Subcutaneous abdominal adipose tissue (tissue), 5 donors: ENCODE results near the gene RALGAPA1.
"Not testable (repeated sequence)": the region's sequence is repeated elsewhere in the genome, so short reads cannot be mapped to it uniquely, and the experiment has no call there.

Experiments
- H3K27ac ChIP-seq: one replicate; pipeline ENCODE4 v1.7.0; 2013; ENCODE audit warnings: low read depth, mild to moderate bottlenecking, inconsistent platforms, low read length, moderate library complexity
- H3K27me3 ChIP-seq, 5 donors: one replicate each; pipeline ENCODE4 v1.7.0; 2013; ENCODE audit warnings: low read length in 5 of 5, inconsistent platforms in 1 of 5; ENCODE audit not compliant: control insufficient read depth in 5 of 5, insufficient read depth in 4 of 5
- H3K36me3 ChIP-seq, 5 donors: one replicate each; pipeline ENCODE4 v1.7.0; 2013; ENCODE audit warnings: low read length in 5 of 5; ENCODE audit not compliant: control insufficient read depth in 5 of 5, insufficient read depth in 5 of 5
- H3K4me1 ChIP-seq, 5 donors: one replicate each; pipeline ENCODE4 v1.7.0; 2013; ENCODE audit warnings: low read length in 5 of 5, mild to moderate bottlenecking in 3 of 5, moderate library complexity in 1 of 5; ENCODE audit not compliant: control insufficient read depth in 5 of 5, insufficient read depth in 5 of 5
- H3K4me3 ChIP-seq, 5 donors: one replicate each; pipeline ENCODE4 v1.7.0; 2013; ENCODE audit warnings: low read length in 5 of 5, low read depth in 1 of 5
- H3K9ac ChIP-seq, 5 donors: one replicate each; pipeline ENCODE4 v1.7.0; 2013; ENCODE audit warnings: low read length in 5 of 5, mild to moderate bottlenecking in 4 of 5, moderate library complexity in 3 of 5
- H3K9me3 ChIP-seq, 5 donors: one replicate each; pipeline ENCODE4 v1.7.0; 2013; ENCODE audit warnings: low read length in 5 of 5; ENCODE audit not compliant: control insufficient read depth in 5 of 5
- donor health status: healthy.
- donor health status: healthy.
- donor health status: healthy.
- donor health status: healthy.
- donor health status: healthy.

RALGAPA1 gene

DNA sequence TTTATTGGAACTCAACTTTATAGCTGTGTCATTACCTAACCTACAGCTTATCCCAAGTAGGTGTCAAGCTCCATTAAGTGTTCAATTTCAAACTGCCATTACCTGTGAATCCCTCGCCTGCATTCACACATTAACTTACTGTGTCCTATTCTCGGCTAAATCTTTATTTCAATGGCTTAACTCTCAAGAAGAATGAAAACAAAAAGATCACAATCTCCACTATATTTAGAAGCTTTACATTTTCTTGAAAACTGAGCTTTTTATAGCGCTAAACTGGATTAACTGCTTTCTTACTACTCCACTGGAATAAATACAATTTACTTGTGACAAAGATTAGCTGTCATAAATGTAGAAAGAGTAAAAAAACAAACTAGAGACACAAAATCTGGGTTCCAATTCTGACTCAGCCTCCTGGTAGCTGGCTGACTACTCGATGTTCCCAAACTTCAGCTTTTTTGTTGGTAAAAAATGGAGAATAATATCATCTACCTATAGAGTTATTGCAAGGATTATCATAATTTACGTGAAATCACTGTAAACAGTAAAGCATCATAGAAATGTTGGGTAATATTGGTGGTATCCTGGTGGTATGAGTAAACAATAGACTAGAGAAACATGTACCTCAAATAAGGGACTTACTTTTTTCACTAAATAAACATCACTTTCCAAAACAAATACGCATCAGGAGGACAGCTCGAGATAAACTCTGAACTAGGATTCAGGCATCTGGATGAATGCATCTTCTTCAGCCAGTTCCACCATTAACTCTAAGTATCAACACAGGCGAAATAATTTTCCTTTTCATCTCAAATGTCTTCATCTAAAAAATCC, 1.7 kb downstream of the RALGAPA1 start:
- Histone ChIP-seq H3K4me1 (peaks cover 2 to 19% (median 15%) of the 10 kb centered on the region in 5 donors), H3K27ac (no peak overlapping the region), H3K36me3 (no peaks in the 10 kb centered on the region), H3K9me3 (no peaks in the 10 kb centered on the region), H3K9ac (peak overlapping the region in 2 of 5 donors; percentile 41 to 46), H3K4me3 (peak overlapping the region; percentile 72 to 94 (median 86)), H3K27me3 (no peaks in the 10 kb centered on the region)

DNA sequence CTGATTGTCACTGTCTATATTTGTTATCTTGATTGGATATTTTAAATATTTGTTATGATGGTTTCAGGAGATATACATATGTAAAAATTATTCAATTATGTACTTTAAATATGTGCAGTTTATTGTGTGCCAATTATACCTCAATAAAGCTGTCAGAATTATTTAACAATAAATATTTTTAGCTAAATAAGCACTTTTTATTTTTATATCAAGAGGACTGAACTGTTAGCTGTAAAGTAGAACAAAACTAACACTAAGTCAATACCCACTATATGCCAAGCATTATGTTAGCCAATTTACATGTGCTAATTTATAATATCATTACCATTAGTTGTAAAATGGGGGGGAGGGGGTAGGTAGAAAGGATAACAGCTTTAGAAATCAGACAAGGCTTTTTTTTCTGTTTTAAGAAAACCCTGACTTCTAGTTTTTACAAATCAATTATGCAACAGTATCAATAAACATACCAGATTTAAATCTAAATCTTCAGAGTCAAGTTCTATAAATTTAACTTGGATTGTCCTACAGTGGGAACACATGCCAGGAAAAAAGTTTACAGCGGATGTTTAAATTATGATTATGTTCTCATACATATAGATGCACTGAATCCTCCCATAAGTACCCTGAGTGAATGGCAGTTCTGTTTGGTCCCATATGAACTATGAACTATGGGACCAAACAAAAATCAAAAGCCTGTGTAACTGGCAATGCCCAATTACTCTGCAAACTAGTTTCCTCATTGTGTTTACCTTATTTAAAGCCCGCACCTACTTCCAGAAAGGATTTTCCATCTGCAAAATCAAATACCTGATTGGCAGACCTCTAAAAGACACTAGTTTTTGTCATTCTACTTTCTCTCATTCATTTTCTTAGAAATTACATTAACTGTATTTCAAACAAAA, 2.8 kb downstream of the RALGAPA1 start:
- Histone ChIP-seq H3K9me3 (no peaks in the 10 kb centered on the region), H3K4me1 (peaks cover 2 to 19% (median 15%) of the 10 kb centered on the region in 5 donors), H3K27me3 (no peaks in the 10 kb centered on the region), H3K27ac (no peak overlapping the region), H3K9ac (no peak overlapping the region), H3K4me3 (no peak overlapping the region), H3K36me3 (no peaks in the 10 kb centered on the region)

DNA sequence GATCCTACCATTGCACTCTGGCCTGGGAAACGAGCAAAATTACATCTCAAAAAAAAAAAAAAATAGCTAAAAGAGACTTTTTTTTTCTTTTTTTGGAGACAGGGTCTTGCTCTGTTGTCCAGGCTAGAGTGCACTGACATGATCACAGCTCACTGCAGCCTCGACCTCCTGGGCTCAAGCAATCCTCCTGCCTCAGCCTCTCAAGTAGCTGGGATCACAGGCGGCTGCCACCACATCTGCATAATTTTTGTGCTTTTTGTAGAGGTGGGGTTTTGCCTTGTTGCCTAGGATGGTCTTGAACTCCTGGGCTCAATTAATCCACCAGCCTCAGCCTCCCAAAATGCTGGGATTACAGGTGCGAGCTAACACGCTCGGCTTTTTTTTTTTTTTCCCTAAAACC, 11.3 kb downstream of the RALGAPA1 start:
- Histone ChIP-seq H3K36me3 (no peaks in the 10 kb centered on the region), H3K27ac (no peak overlapping the region), H3K9me3 (no peaks in the 10 kb centered on the region), H3K4me3 (no peak overlapping the region), H3K9ac (no peak overlapping the region), H3K27me3 (no peaks in the 10 kb centered on the region), H3K4me1 (peaks cover 0 to 4% (median 0%) of the 10 kb centered on the region in 5 donors)

DNA sequence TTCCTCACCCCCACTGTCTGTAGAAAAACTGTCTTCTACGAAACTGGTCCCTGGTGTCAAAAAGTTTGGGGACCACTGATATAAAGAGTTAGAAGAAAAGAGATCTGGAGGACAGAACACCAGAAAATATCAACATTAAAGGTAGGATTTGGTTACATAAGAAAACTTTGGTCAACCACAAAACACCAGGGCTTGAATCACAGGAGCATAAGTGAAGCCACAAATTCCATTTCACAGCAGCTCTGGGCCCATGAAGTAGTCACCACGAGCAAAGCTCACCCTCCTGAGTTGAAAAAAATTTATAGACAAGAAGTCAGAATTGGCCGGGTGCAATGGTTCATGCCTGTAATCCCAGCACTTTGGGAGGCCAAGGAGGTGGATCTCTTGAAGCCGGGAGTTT, 19.4 kb downstream of the RALGAPA1 start:
- no peak overlapping the region for H3K9ac ChIP-seq
- no peak overlapping the region for H3K27ac ChIP-seq
- no peaks in the 10 kb centered on the region for H3K27me3 ChIP-seq
- H3K9me3 ChIP-seq = no peaks in the 10 kb centered on the region
- H3K36me3 ChIP-seq = no peaks in the 10 kb centered on the region
- H3K4me3 ChIP-seq = no peak overlapping the region
- H3K4me1 ChIP-seq = no peaks in the 10 kb centered on the region

DNA sequence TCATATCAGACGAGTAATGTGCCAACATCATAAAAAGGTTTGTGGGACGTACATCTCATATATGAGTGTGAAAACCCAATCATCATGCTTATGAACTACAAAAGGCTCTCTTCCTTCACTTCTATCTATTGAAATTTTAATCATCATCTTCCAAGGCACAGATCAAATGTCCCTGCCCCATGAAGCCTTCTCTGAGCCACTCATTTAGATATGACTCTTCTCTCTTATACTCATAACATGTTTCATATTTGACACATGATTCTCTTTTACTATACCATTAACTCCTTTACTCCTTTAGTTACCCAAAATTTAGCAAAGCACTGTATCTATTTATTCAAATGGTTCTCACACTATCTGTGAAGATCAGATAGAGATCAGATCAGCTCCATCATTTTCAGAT, 22.2 kb downstream of the RALGAPA1 start:
- no peaks in the 10 kb centered on the region for H3K4me1 ChIP-seq
- H3K4me3 ChIP-seq = no peak overlapping the region
- no peak overlapping the region for H3K9ac ChIP-seq
- no peaks in the 10 kb centered on the region for H3K36me3 ChIP-seq
- no peaks in the 10 kb centered on the region for H3K27me3 ChIP-seq
- peaks cover 0 to under 1% (median 0%) of the 10 kb centered on the region in 5 donors for H3K9me3 ChIP-seq
- H3K27ac ChIP-seq = no peak overlapping the region

DNA sequence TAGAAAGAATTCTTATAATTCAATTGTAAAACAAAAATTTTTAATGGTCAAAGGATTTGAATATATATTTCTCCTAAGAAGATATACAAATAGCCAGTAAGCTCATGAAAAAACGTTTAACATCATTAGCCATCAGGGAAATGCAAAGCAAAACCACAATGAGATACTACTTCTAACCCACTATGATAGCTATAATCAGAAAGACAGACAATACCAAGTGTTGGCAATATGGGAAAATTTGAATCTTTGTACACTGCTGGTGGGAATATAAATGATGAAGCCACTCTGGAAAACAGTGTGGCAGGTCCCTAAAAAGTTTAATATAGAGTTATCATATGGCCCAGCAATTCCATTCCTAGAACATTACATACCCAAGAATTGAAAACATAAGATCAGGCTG, 25.4 kb downstream of the RALGAPA1 start:
- Histone ChIP-seq H3K4me3 (no peak overlapping the region), H3K27me3 (no peaks in the 10 kb centered on the region), H3K27ac (no peak overlapping the region), H3K9me3 (peaks cover 0 to 11% (median 0%) of the 10 kb centered on the region in 5 donors), H3K36me3 (no peaks in the 10 kb centered on the region), H3K4me1 (no peaks in the 10 kb centered on the region), H3K9ac (no peak overlapping the region)

DNA sequence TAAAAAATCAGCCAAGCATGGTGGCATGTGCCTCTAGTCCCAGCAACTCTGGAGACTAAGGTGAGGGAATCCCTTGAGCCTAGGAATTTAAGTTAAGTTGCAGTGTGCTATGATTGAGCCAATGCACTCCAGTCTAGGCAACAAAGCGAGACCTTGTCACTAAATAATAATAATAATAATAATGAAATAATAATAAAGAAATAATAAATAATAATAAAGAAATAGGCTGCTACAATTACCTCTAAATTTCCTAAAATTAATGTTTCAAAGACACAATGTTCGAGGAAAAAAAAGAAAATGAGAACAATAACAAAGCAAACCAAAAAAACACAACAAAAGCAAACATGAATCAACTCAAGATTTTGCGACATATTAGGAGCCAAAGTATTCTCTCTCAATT, 29.7 kb downstream of the RALGAPA1 start:
- Histone ChIP-seq H3K27me3 (no peaks in the 10 kb centered on the region), H3K27ac (no peak overlapping the region), H3K4me1 (no peaks in the 10 kb centered on the region), H3K36me3 (peaks cover 0 to 3% (median 0%) of the 10 kb centered on the region in 5 donors), H3K9me3 (peaks cover 0 to 11% (median 0%) of the 10 kb centered on the region in 5 donors), H3K4me3 (no peak overlapping the region), H3K9ac (no peak overlapping the region)

DNA sequence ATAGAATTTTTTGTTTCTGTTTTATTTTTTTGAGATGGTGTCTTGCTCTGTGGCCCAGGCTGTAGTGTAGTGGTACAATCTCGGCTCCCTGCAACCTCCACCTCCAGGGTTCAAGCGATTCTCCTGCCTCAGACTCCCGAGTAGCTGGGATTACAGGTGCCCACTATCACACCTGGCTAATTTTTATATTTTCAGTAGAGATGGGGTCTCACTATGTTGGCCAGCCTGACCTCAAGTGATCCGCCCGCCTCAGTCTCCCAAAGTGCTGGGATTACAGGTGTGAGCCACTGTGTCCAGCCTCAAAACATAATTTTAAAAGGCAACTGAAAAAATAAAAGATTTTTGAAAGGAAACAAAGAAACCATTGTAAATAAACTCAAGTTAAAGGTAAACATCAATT, 31.5 kb downstream of the RALGAPA1 start:
- H3K36me3 ChIP-seq, H3K27ac ChIP-seq, H3K27me3 ChIP-seq, H3K9ac ChIP-seq, H3K4me1 ChIP-seq, H3K4me3 ChIP-seq: not testable (repeated sequence)
- H3K9me3 ChIP-seq = peaks cover 0 to 11% (median 0%) of the 10 kb centered on the region in 5 donors

DNA sequence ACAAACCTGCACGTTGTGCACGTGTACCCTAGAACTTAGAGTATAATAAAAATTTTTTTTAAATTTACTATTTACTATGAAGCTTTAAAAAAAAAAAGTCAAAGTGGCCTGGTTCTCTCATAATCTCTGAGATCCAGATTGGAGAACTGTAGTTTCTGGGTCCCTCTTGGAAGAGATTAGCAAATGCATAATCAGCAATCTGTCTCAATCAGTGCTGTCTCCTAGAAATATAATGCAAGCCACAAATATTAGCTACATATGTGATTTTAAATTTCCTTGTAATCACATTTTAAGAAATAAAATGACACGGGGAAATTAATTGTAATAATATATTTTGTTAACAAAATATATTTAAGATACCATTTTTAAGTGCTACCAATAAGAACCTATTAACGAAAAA, 32.3 kb downstream of the RALGAPA1 start:
- H3K4me3 ChIP-seq = no peak overlapping the region
- H3K27me3 ChIP-seq = no peaks in the 10 kb centered on the region
- H3K9me3 ChIP-seq = peaks cover 0 to 10% (median 0%) of the 10 kb centered on the region in 5 donors
- no peak overlapping the region for H3K9ac ChIP-seq
- peaks cover 0 to 3% (median 0%) of the 10 kb centered on the region in 5 donors for H3K36me3 ChIP-seq
- no peaks in the 10 kb centered on the region for H3K4me1 ChIP-seq
- H3K27ac ChIP-seq = no peak overlapping the region

DNA sequence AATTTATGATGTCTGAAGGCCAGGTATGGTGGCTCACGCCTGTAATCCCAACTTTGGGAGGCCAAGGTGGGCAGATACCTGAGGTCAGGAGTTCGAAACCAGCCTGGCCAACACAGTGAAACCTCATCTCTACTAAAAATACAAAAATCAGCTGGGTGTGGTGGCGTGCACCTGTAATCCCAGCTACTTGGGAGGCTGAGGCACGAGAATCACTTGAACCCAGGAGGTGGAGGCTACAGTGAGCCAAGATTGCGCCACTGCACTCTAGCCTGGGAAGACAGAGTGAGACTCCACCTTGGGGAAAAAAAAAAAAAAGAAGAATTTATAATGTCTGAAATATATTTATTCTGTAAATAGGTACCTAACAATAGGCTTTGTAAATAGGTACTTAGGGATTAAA, 33.0 kb downstream of the RALGAPA1 start:
- not testable (repeated sequence) for H3K4me3 ChIP-seq, H3K9ac ChIP-seq, H3K4me1 ChIP-seq, H3K36me3 ChIP-seq, H3K27me3 ChIP-seq, H3K27ac ChIP-seq, H3K9me3 ChIP-seq
